B cell (primary cell): ENCODE data around the gene BPIFB3. TPM values are rescaled to one million over a fixed set of nuclear protein-coding genes. Genes with fewer than 3 reads are reported as not detected.

Source experiments
- ATAC-seq: fragments of 200-7000 bp; cut with Tn5 transposase; one replicate; pipeline ENCODE4 v1.10.0; 2021; ENCODE audit warnings: low read depth, mild to moderate bottlenecking, moderate number of reproducible peaks, moderate library complexity
- CTCF ChIA-PET: fragments of 350-600 bp; sonication (Branson Sonifier 250); formaldehyde crosslinking; loops from one replicate; lab custom pipeline; 2021; ENCODE audit warnings: antibody characterized with exemption, inconsistent platforms; lab: Charles Lee
- POLR2A ChIA-PET: fragments of 350-600 bp; sonication (Branson Sonifier 250); formaldehyde crosslinking; loops from one replicate; lab custom pipeline; 2021; ENCODE audit warnings: antibody characterized with exemption; lab: Charles Lee
- DNase-seq: peaks from one replicate; pipeline ENCODE4 v3.0.0; 2013
- H2AFZ ChIP-seq: 2 replicates; pipeline ENCODE4 v1.6.1; 2012; ENCODE audit warnings: mild to moderate bottlenecking, low read depth, low read length; ENCODE audit not compliant: insufficient read depth, poor library complexity, severe bottlenecking
- H3K27ac ChIP-seq, 2 donors: 1 replicate in 1 of 2; 2 replicates in 1 of 2; pipeline ENCODE4 v1.5.1; 2012 to 2013; ENCODE audit warnings: low read length in 2 of 2, mild to moderate bottlenecking in 2 of 2, moderate library complexity in 1 of 2
- H3K27me3 ChIP-seq, 4 experiments: fragments of 200-600 bp in 1 of 4; sonication (generic) in 1 of 4; replicated peaks in 1 of 4; 1 replicate in 2 of 4; 2 replicates in 2 of 4; pipeline versions ENCODE4 v1.6.1 to v1.7.0; 2013 to 2016; ENCODE audit warnings: low read length in 3 of 4, mild to moderate bottlenecking in 2 of 4, mixed read lengths in 1 of 4, moderate library complexity in 1 of 4; ENCODE audit not compliant: insufficient read depth in 4 of 4, control insufficient read depth in 3 of 4; ENCODE audit errors: control extremely low read depth in 1 of 4
- H3K36me3 ChIP-seq, 2 experiments: replicated peaks in 1 of 2; 1 replicate in 1 of 2; 2 replicates in 1 of 2; pipeline versions ENCODE4 v1.6.1 to v1.7.1; 2013; ENCODE audit warnings: low read length in 1 of 2; ENCODE audit not compliant: insufficient read depth in 2 of 2, control insufficient read depth in 1 of 2; ENCODE audit errors: control extremely low read depth in 1 of 2, extremely low read depth in 1 of 2
- H3K4me1 ChIP-seq, 2 donors: fragments of 200-600 bp in 1 of 2; sonication (generic) in 1 of 2; 1 replicate in 1 of 2; 2 replicates in 1 of 2; pipeline versions ENCODE4 v1.5.1 to v1.6.1; 2013 to 2017; ENCODE audit warnings: low read length in 2 of 2; ENCODE audit not compliant: control insufficient read depth in 2 of 2, insufficient read depth in 2 of 2
- H3K4me2 ChIP-seq: replicated peaks from 2 replicates; pipeline ENCODE3; 2012; ENCODE audit warnings: mild to moderate bottlenecking, low read depth, low read length; ENCODE audit not compliant: poor library complexity, severe bottlenecking
- H3K4me3 ChIP-seq, 5 experiments: fragments of 200-600 bp in 1 of 5; sonication (generic) in 1 of 5; 1 replicate in 3 of 5; 2 replicates in 2 of 5; pipeline versions ENCODE4 v1.5.1 to v1.7.0; 2011 to 2016; ENCODE audit warnings: low read length in 4 of 5, mild to moderate bottlenecking in 4 of 5, low read depth in 2 of 5, control low read depth in 1 of 5, moderate library complexity in 1 of 5; ENCODE audit not compliant: insufficient read depth in 1 of 5; ENCODE audit errors: control extremely low read depth in 1 of 5, extremely low read depth in 1 of 5
- H3K79me2 ChIP-seq: fragments of 200-600 bp; sonication (generic); one replicate; pipeline ENCODE4 v1.6.0; 2016; ENCODE audit warnings: low read length; ENCODE audit not compliant: control insufficient read depth, insufficient read depth
- H3K9ac ChIP-seq: fragments of 200-600 bp; sonication (generic); 2 replicates; pipeline ENCODE4 v1.6.1; 2017; ENCODE audit warnings: mild to moderate bottlenecking, low read length, moderate library complexity
- H3K9me3 ChIP-seq, 3 donors: one replicate each; pipeline versions ENCODE4 v1.6.1 to v1.7.1; 2013; ENCODE audit warnings: low read length in 2 of 3; ENCODE audit not compliant: control insufficient read depth in 2 of 3, insufficient read depth in 1 of 3; ENCODE audit errors: control extremely low read depth in 1 of 3
- H4K20me1 ChIP-seq: 2 replicates; pipeline ENCODE4 v1.6.0; 2012; ENCODE audit warnings: mild to moderate bottlenecking, low read length; ENCODE audit not compliant: insufficient read depth, control insufficient read depth, poor library complexity, severe bottlenecking
- H3K27ac Mint-ChIP-seq: one replicate; pipeline ENCODE4 v1.8.0; 2021; ENCODE audit warnings: mixed read lengths
- H3K27me3 Mint-ChIP-seq: one replicate; pipeline ENCODE4 v1.8.0; 2021; ENCODE audit warnings: mixed read lengths
- H3K4me1 Mint-ChIP-seq: one replicate; pipeline ENCODE4 v1.8.0; 2021; ENCODE audit warnings: mixed read lengths
- H3K4me3 Mint-ChIP-seq: one replicate; pipeline ENCODE4 v1.8.0; 2021; ENCODE audit warnings: mixed read lengths
- H3K9me3 Mint-ChIP-seq: one replicate; pipeline ENCODE4 v1.8.0; 2022; ENCODE audit warnings: mixed read lengths; ENCODE audit not compliant: insufficient read depth
- EZH2 ChIP-seq: IDR thresholded peaks from 2 replicates; pipeline ENCODE4 v1.6.1; 2012; ENCODE audit warnings: borderline replicate concordance, low read depth, mild to moderate bottlenecking, moderate library complexity, low read length; ENCODE audit not compliant: insufficient read depth, poor library complexity, severe bottlenecking
- WGBS: methylation state at CpG from one replicate; pipeline ENCODE4 v1.1.5; 2013; ENCODE audit warnings: missing lambda C conversion rate; ENCODE audit not compliant: insufficient coverage; 5-methylcytosine and 5-hydroxymethylcytosine counted together
- intact Hi-C: fragments of 100-400 bp; cut with micrococcal nuclease; formaldehyde crosslinking; loops from one replicate; pipeline ENCODE4 v1.10.0; 2022
- polyA plus RNA-seq: library from polyadenylated mRNA; depleted of rRNA; stranded (reverse); fragments of >200 nt; gene quantifications from 2 replicates; pipeline ENCODE4 v1.2.3, GENCODE V29; 2012
- total RNA-seq, 2 donors: library from RNA; stranded (reverse); fragments of 120-200 nt in 1 of 2; gene quantifications; 1 replicate in 1 of 2; 2 replicates in 1 of 2; pipeline versions ENCODE4 v1.2.3 to v1.2.4, GENCODE V29; 2013 to 2022
- TF ChIP-seq, protein P1 (sequence below): fragments of 200-600 bp; IDR thresholded peaks from one replicate; pipeline ENCODE4 v1.8.0; 2022; ENCODE audit warnings: antibody characterized with exemption, mild to moderate bottlenecking

Gene BPIFB3
- total and polyA plus RNA-seq, 2 donors (not counting 1 experiment from before 2014, with no cell fraction given): not detected

DNA sequence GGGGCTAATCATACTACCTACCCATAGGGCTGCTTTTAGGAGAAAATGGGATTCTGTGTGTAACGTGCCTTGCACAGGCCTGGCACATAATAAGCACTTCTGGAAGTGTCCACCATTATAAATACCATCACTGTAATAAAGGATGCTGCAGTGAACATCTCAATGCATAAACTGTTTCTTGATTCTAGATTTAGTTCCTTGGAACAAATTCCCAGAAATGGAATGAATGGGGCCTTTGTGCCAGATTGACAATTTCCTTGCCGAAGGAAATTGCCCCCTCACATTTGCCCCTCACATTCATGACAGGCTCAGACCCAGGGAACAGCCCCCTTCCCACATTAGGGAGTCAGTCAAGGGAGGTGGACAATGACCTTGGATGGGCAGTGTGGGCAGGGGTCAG lies 55.0 kb downstream of the BPIFB3 start:
- Mint-ChIP-seq H3K27me3 (no peaks in the 10 kb centered on the region), H3K27ac (no peak overlapping the region), H3K4me1 (no peaks in the 10 kb centered on the region), H3K4me3 (no peak overlapping the region), H3K9me3 (no peaks in the 10 kb centered on the region)
- no peak overlapping the region for H3K9ac ChIP-seq
- ChIA-PET CTCF (no interaction called here), POLR2A (no interaction called here)
- intact Hi-C loops: no loop called here
- DNase-seq (no peak), ATAC-seq (no peak)
- TF ChIP-seq, protein P1, sequence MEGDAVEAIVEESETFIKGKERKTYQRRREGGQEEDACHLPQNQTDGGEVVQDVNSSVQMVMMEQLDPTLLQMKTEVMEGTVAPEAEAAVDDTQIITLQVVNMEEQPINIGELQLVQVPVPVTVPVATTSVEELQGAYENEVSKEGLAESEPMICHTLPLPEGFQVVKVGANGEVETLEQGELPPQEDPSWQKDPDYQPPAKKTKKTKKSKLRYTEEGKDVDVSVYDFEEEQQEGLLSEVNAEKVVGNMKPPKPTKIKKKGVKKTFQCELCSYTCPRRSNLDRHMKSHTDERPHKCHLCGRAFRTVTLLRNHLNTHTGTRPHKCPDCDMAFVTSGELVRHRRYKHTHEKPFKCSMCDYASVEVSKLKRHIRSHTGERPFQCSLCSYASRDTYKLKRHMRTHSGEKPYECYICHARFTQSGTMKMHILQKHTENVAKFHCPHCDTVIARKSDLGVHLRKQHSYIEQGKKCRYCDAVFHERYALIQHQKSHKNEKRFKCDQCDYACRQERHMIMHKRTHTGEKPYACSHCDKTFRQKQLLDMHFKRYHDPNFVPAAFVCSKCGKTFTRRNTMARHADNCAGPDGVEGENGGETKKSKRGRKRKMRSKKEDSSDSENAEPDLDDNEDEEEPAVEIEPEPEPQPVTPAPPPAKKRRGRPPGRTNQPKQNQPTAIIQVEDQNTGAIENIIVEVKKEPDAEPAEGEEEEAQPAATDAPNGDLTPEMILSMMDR: no peak
- TF ChIP-seq EZH2: no peak
- no peak overlapping the region for H3K4me2 ChIP-seq
- no peaks in the 10 kb centered on the region for H3K9me3 ChIP-seq
- H3K4me1 ChIP-seq: no peaks in the 10 kb centered on the region
- no peaks in the 10 kb centered on the region for H4K20me1 ChIP-seq
- H3K27me3 ChIP-seq: no peaks in the 10 kb centered on the region
- no peak overlapping the region for H2AFZ ChIP-seq
- H3K36me3 ChIP-seq: no peaks in the 10 kb centered on the region
- no peaks in the 10 kb centered on the region for H3K79me2 ChIP-seq
- H3K27ac ChIP-seq: no peak overlapping the region
- H3K4me3 ChIP-seq: no peak overlapping the region
- WGBS: no CpG with 5 or more reads among the region's 2 CpGs

DNA sequence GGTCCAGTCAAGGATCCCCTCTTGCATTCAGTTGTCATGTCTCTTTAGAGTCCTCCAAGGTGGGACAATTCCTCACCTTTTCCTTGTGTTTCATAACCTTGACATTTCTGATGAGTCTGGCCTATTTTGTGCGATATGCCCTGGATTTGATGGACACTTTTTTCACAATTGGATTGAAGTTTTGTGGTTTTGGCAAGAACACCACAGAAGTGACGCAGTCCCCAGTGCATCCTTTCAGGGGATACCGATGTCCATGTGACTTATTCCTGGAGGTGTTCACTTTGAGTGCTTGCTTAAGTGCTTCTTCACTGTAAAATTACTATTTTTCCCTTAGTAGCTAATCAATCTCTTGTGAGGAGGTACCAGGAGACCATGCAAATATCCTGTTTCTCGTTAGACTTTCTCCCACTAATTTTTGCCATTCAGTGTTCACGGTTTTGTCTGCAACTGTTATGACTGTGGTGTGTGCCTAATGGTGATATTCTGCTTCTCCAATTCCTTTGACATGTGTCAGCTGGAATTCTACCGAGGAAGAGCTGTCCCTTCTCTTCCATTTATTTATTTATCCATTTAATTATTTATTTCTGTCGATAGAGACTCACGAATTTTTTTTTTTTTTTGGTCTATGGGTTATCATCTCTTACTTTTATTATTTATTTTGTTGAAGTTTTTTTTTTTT lies 56.6 kb downstream of the BPIFB3 start:
- Histone ChIP-seq H3K4me1 (no peaks in the 10 kb centered on the region), H3K36me3 (no peaks in the 10 kb centered on the region), H3K4me2 (no peak overlapping the region), H3K27ac (no peak overlapping the region), H3K4me3 (no peak overlapping the region), H3K9me3 (no peaks in the 10 kb centered on the region), H2AFZ (no peak overlapping the region), H4K20me1 (no peaks in the 10 kb centered on the region), H3K9ac (no peak overlapping the region), H3K27me3 (no peaks in the 10 kb centered on the region), H3K79me2 (no peaks in the 10 kb centered on the region)
- CTCF ChIA-PET: interaction anchor here (0.8 kb wide), 1 partner anchor 208 kb away, joined by 3 read pairs; no protein-coding TSS in a partner anchor
- DNase-seq (no peak), ATAC-seq (no peak)
- WGBS: 100% methylated on average over 1 of the region's 8 CpGs
- Mint-ChIP-seq H3K4me1 (no peaks in the 10 kb centered on the region), H3K27ac (no peak overlapping the region), H3K27me3 (no peaks in the 10 kb centered on the region), H3K9me3 (no peaks in the 10 kb centered on the region), H3K4me3 (no peak overlapping the region)
- POLR2A ChIA-PET: no interaction called here
- intact Hi-C loops: no loop called here
- TF ChIP-seq EZH2: no peak
- TF ChIP-seq, protein P1: no peak
